Trophoblast cell (in vitro differentiated cells and primary cell): ENCODE data around the gene C10orf90.

ENCODE experiments used
- DNase-seq, 2 donors: peaks; one replicate each; pipeline ENCODE4 v3.0.0-alpha.2; 2016
- H2AFZ ChIP-seq: 2 replicates; pipeline ENCODE4 v1.6.1; 2013; ENCODE audit warnings: low read length, moderate library complexity, mild to moderate bottlenecking; ENCODE audit not compliant: insufficient read depth, poor library complexity
- H2AK5ac ChIP-seq: 2 replicates; pipeline ENCODE4 v1.6.1; 2013; ENCODE audit warnings: mild to moderate bottlenecking, low read length
- H2BK120ac ChIP-seq: 2 replicates; pipeline ENCODE4 v1.6.1; 2013; ENCODE audit warnings: low read length, mild to moderate bottlenecking, moderate library complexity; ENCODE audit not compliant: insufficient read depth, poor library complexity
- H2BK12ac ChIP-seq: 2 replicates; pipeline ENCODE4 v1.6.1; 2013; ENCODE audit warnings: mild to moderate bottlenecking, low read length, moderate library complexity
- H2BK5ac ChIP-seq: 2 replicates; pipeline ENCODE4 v1.6.1; 2013; ENCODE audit warnings: low read length, low read depth, moderate library complexity, mild to moderate bottlenecking; ENCODE audit not compliant: poor library complexity
- H3K14ac ChIP-seq: 2 replicates; pipeline ENCODE4 v1.6.1; 2013; ENCODE audit warnings: mild to moderate bottlenecking, low read length
- H3K18ac ChIP-seq: 2 replicates; pipeline ENCODE4 v1.6.1; 2013; ENCODE audit warnings: mild to moderate bottlenecking, low read length
- H3K23ac ChIP-seq: 2 replicates; pipeline ENCODE4 v1.6.1; 2013; ENCODE audit warnings: low read length
- H3K27ac ChIP-seq: 2 replicates; pipeline ENCODE4 v1.5.1; 2013; ENCODE audit warnings: low read depth, mild to moderate bottlenecking, inconsistent platforms, low read length, moderate library complexity
- H3K27me3 ChIP-seq: 2 replicates; pipeline ENCODE4 v1.6.1; 2013; ENCODE audit warnings: inconsistent platforms, mild to moderate bottlenecking, low read length, moderate library complexity; ENCODE audit not compliant: insufficient read depth
- H3K36me3 ChIP-seq, 2 experiments: 1 replicate in 1 of 2; 2 replicates in 1 of 2; pipeline ENCODE4 v1.6.1; 2013; ENCODE audit warnings: low read length in 2 of 2, mild to moderate bottlenecking in 2 of 2, moderate library complexity in 1 of 2; ENCODE audit not compliant: insufficient read depth in 2 of 2, control insufficient read depth in 1 of 2
- H3K4ac ChIP-seq: 2 replicates; pipeline ENCODE4 v1.6.1; 2013; ENCODE audit warnings: low read depth, mild to moderate bottlenecking, low read length, moderate library complexity
- H3K4me1 ChIP-seq, 2 experiments: 1 replicate in 1 of 2; 2 replicates in 1 of 2; pipeline ENCODE4 v1.6.1; 2013; ENCODE audit warnings: low read length in 2 of 2, mild to moderate bottlenecking in 2 of 2, moderate library complexity in 1 of 2; ENCODE audit not compliant: insufficient read depth in 2 of 2, control insufficient read depth in 1 of 2
- H3K4me2 ChIP-seq: 2 replicates; pipeline ENCODE4 v1.6.1; 2013; ENCODE audit warnings: inconsistent platforms, mild to moderate bottlenecking, low read length, moderate library complexity
- H3K4me3 ChIP-seq: 2 replicates; pipeline ENCODE4 v1.5.1; 2013; ENCODE audit warnings: mild to moderate bottlenecking, low read depth, low read length, inconsistent platforms
- H3K79me1 ChIP-seq: one replicate; pipeline ENCODE4 v1.6.1; 2013; ENCODE audit warnings: low read length
- H3K79me2 ChIP-seq: 2 replicates; pipeline ENCODE4 v1.6.1; 2013; ENCODE audit warnings: low read length, mild to moderate bottlenecking; ENCODE audit not compliant: control insufficient read depth, insufficient read depth, poor library complexity
- H3K9ac ChIP-seq: 2 replicates; pipeline ENCODE4 v1.6.1; 2013; ENCODE audit warnings: mild to moderate bottlenecking, low read length
- H3K9me3 ChIP-seq: 2 replicates; pipeline ENCODE4 v1.6.1; 2013; ENCODE audit warnings: low read depth, mild to moderate bottlenecking, control low read depth, inconsistent platforms, low read length; ENCODE audit not compliant: insufficient read depth
- H4K12ac ChIP-seq: 2 replicates; pipeline ENCODE4 v1.6.1; 2013; ENCODE audit warnings: low read depth, mild to moderate bottlenecking, low read length, moderate library complexity
- H4K8ac ChIP-seq: 2 replicates; pipeline ENCODE4 v1.6.1; 2013; ENCODE audit warnings: low read depth, mild to moderate bottlenecking, low read length, moderate library complexity
- H4K91ac ChIP-seq: one replicate; pipeline ENCODE4 v1.6.1; 2013; ENCODE audit warnings: low read depth, mild to moderate bottlenecking, low read length, moderate library complexity
- WGBS: extraction: QIAGEN DNeasy Blood & Tissue Kit; methylation state at CpG from one replicate; pipeline ENCODE4 v1.1.7; 2013; ENCODE audit warnings: missing lambda C conversion rate; ENCODE audit not compliant: insufficient read length, insufficient coverage; ENCODE audit errors: extremely low coverage; 5-methylcytosine and 5-hydroxymethylcytosine counted together

The C10orf90 gene

GRCh38 chr10:126420567-126421300 lies 249.8 kb downstream of the C10orf90 start:
- Histone ChIP-seq H3K23ac (no peak overlapping the region), H2AK5ac (no peak overlapping the region)
- no CpG with 5 or more reads among the region's 12 CpGs for WGBS

GRCh38 chr10:126417220-126417825 lies 253.2 kb downstream of the C10orf90 start:
- Histone ChIP-seq H2BK12ac (no peak overlapping the region), H3K36me3 (no peaks in the 10 kb centered on the region), H3K4me3 (no peak overlapping the region), H4K91ac (no peak overlapping the region), H3K18ac (no peak overlapping the region), H3K14ac (no peak overlapping the region), H3K27ac (no peak overlapping the region), H2BK5ac (no peak overlapping the region), H3K4me1 (no peaks in the 10 kb centered on the region), H3K9ac (no peak overlapping the region), H2BK120ac (no peak overlapping the region), H3K4me2 (no peak overlapping the region), H2AK5ac (no peak overlapping the region), H4K8ac (no peak overlapping the region), H3K79me2 (no peaks in the 10 kb centered on the region), H3K79me1 (no peaks in the 10 kb centered on the region), H3K4ac (no peak overlapping the region), H2AFZ (no peak overlapping the region), H3K27me3 (no peaks in the 10 kb centered on the region), H4K12ac (no peak overlapping the region), H3K9me3 (peaks cover 2% of the 10 kb centered on the region), H3K23ac (no peak overlapping the region)
- peak; percentile 59 to 80 for DNase-seq
- WGBS = no CpG with 5 or more reads among the region's 4 CpGs

More at GRCh38 chr10:126420567-126421300, 249.8 kb downstream of the C10orf90 start:
- no peaks in the 10 kb centered on the region for H3K79me1 ChIP-seq
- no peak overlapping the region for H3K4me2 ChIP-seq
- H4K12ac ChIP-seq = no peak overlapping the region
- H2BK120ac ChIP-seq = no peak overlapping the region
- peak in 1 of 2 donors; percentile 74 for DNase-seq
- no peaks in the 10 kb centered on the region for H3K27me3 ChIP-seq
- H3K4me3 ChIP-seq = no peak overlapping the region
- no peak overlapping the region for H3K4ac ChIP-seq
- H3K9ac ChIP-seq = no peak overlapping the region
- H2BK12ac ChIP-seq = no peak overlapping the region
- no peak overlapping the region for H4K8ac ChIP-seq
- no peak overlapping the region for H2AFZ ChIP-seq
- no peak overlapping the region for H3K27ac ChIP-seq
- no peak overlapping the region for H2BK5ac ChIP-seq
- H3K9me3 ChIP-seq = peaks cover 8% of the 10 kb centered on the region
- H4K91ac ChIP-seq = no peak overlapping the region
- no peak overlapping the region for H3K18ac ChIP-seq
- H3K79me2 ChIP-seq = no peaks in the 10 kb centered on the region
- H3K14ac ChIP-seq = no peak overlapping the region
- no peaks in the 10 kb centered on the region for H3K4me1 ChIP-seq
- H3K36me3 ChIP-seq = no peaks in the 10 kb centered on the region

- Histone ChIP-seq H3K36me3 (no peaks in the 10 kb centered on the region), H3K23ac (no peak overlapping the region), H2BK120ac (no peak overlapping the region), H3K79me2 (no peaks in the 10 kb centered on the region), H2AK5ac (no peak overlapping the region), H3K14ac (no peak overlapping the region), H3K9ac (no peak overlapping the region), H3K27me3 (no peaks in the 10 kb centered on the region), H3K79me1 (peaks cover 2% of the 10 kb centered on the region), H3K4me2 (no peak overlapping the region), H4K8ac (no peak overlapping the region), H4K12ac (no peak overlapping the region), H3K4me1 (peaks cover 12 to 15% of the 10 kb centered on the region in 2 experiments), H2BK5ac (no peak overlapping the region), H3K4ac (no peak overlapping the region), H4K91ac (no peak overlapping the region), H2AFZ (no peak overlapping the region), H3K9me3 (no peaks in the 10 kb centered on the region), H3K18ac (no peak overlapping the region), H2BK12ac (no peak overlapping the region), H3K27ac (no peak overlapping the region), H3K4me3 (no peak overlapping the region)
- whole genome bisulfite sequencing = no CpG with 5 or more reads among the region's 6 CpGs
- DNase-seq = no peak
Observed at GRCh38 chr10:126409821-126410220, 260.7 kb downstream of the C10orf90 start.

- H2BK12ac ChIP-seq = no peak overlapping the region
- no peaks in the 10 kb centered on the region for H3K36me3 ChIP-seq
- no peak overlapping the region for H2BK5ac ChIP-seq
- no peak overlapping the region for H3K4me3 ChIP-seq
- H3K4me1 ChIP-seq = peaks cover 12 to 15% of the 10 kb centered on the region in 2 experiments
- no peaks in the 10 kb centered on the region for H3K27me3 ChIP-seq
- H4K8ac ChIP-seq = no peak overlapping the region
- no peak overlapping the region for H3K14ac ChIP-seq
- no CpG with 5 or more reads among the region's 11 CpGs for WGBS
- no peak overlapping the region for H2AFZ ChIP-seq
- no peak overlapping the region for H3K4me2 ChIP-seq
- no peaks in the 10 kb centered on the region for H3K9me3 ChIP-seq
- no peak overlapping the region for H3K9ac ChIP-seq
- no peak overlapping the region for H3K18ac ChIP-seq
- no peaks in the 10 kb centered on the region for H3K79me2 ChIP-seq
- peak in 1 of 2 donors; percentile 57 for DNase-seq
- no peak overlapping the region for H3K27ac ChIP-seq
- H2AK5ac ChIP-seq = no peak overlapping the region
- H4K91ac ChIP-seq = no peak overlapping the region
- no peak overlapping the region for H3K4ac ChIP-seq
- no peak overlapping the region for H2BK120ac ChIP-seq
- no peak overlapping the region for H3K23ac ChIP-seq
- H3K79me1 ChIP-seq = peaks cover 2% of the 10 kb centered on the region
- H4K12ac ChIP-seq = no peak overlapping the region
Observed at GRCh38 chr10:126408953-126409641, 261.4 kb downstream of the C10orf90 start.
